Transverse colon (tissue), 4 donors: ENCODE results near the gene TAF3. TPM values are rescaled to one million over a fixed set of nuclear protein-coding genes. Genes with fewer than 3 reads are reported as not detected.

Experiments used
- DNase-seq: peaks from one replicate; pipeline ENCODE4 v3.0.0-alpha.2; 2019
- H3K27ac ChIP-seq, 4 donors: fragments of 200-600 bp; sonication (generic); 2 replicates each; pipeline ENCODE4 v1.5.1; 2016 to 2018; ENCODE audit warnings: inconsistent platforms in 4 of 4
- H3K27me3 ChIP-seq: fragments of 200-600 bp; sonication (generic); 2 replicates; pipeline ENCODE4 v1.5.1; 2017; ENCODE audit warnings: inconsistent platforms
- H3K36me3 ChIP-seq, 4 donors: fragments of 200-600 bp; sonication (generic); 2 replicates each; pipeline ENCODE4 v1.5.1; 2017 to 2019; ENCODE audit warnings: inconsistent platforms in 4 of 4
- H3K4me1 ChIP-seq, 4 donors: fragments of 200-600 bp; sonication (generic); 2 replicates each; pipeline ENCODE4 v1.5.1; 2017 to 2020; ENCODE audit warnings: inconsistent platforms in 4 of 4
- H3K4me3 ChIP-seq, 4 donors: fragments of 200-600 bp; sonication (generic); 1 replicate in 1 of 4; 2 replicates in 3 of 4; pipeline versions ENCODE4 v1.5.1 to v1.6.1; 2017 to 2019; ENCODE audit warnings: inconsistent platforms in 4 of 4
- H3K9me3 ChIP-seq, 2 donors: fragments of 200-600 bp; sonication (generic); 2 replicates each; pipeline ENCODE4 v1.5.1; 2017 to 2019; ENCODE audit warnings: inconsistent platforms in 2 of 2
- CTCF ChIP-seq, 5 experiments: fragments of 200-600 bp in 3 of 5; fragments of 450-650 bp in 2 of 5; sonication (generic) in 3 of 5; IDR thresholded peaks; 1 replicate in 2 of 5; 2 replicates in 3 of 5; pipeline ENCODE4 v1.5.1; 2016 to 2017; ENCODE audit warnings: antibody characterized with exemption in 5 of 5, inconsistent platforms in 3 of 5, mild to moderate bottlenecking in 2 of 5, moderate library complexity in 1 of 5
- EP300 ChIP-seq: sonication (generic); formaldehyde crosslinking; IDR thresholded peaks from one replicate; pipeline ENCODE4 v1.6.1; 2017; ENCODE audit warnings: antibody characterized with exemption, low read depth
- POLR2A ChIP-seq: fragments of 450-650 bp; IDR thresholded peaks from one replicate; pipeline ENCODE4 v1.6.1; 2016; ENCODE audit warnings: antibody characterized with exemption, mild to moderate bottlenecking, moderate library complexity
- POLR2AphosphoS5 ChIP-seq, 3 donors: sonication (generic); formaldehyde crosslinking; IDR thresholded peaks; one replicate each; pipeline ENCODE4 v1.6.1; 2016; ENCODE audit warnings: antibody characterized with exemption in 3 of 3
- WGBS, 2 donors: methylation state at CpG; one replicate each; pipeline ENCODE4 v1.1.5; 2018; ENCODE audit warnings: low coverage in 1 of 2; 5-methylcytosine and 5-hydroxymethylcytosine counted together
- in situ Hi-C, 4 donors: fragments of 200-750 bp; cut with MboI; loops; one replicate each; pipeline versions ENCODE4 v1.15.0 to v1.15.1; 2017; ENCODE audit warnings: low sequenced_read_pairs in 3 of 4, low pct_ligation_motif_present in 1 of 4, low pct_unique_long_range_greater_than_20kb in 1 of 4
- intact Hi-C: fragments of 100-400 bp; cut with DNase I; formaldehyde crosslinking; loops from one replicate; pipeline ENCODE4 v1.15.1; 2023; ENCODE audit warnings: low total_unique reads
- total RNA-seq, 4 donors: library from RNA; depleted of rRNA; stranded (reverse); fragments of >200 nt; gene quantifications; one replicate each; pipeline ENCODE4 v1.1.0, GENCODE V29; 2016

The TAF3 gene
- total RNA-seq, 4 donors from 2014 or later: 4.8 to 35.6 (median 9.6) TPM

GRCh38 chr10:8064436-8064835 is 246.1 kb downstream of the TAF3 start:
- Histone ChIP-seq H3K27me3 (peaks cover 75% of the 10 kb centered on the region), H3K4me3 (no peak overlapping the region), H3K4me1 (peaks cover 0 to 3% (median 0%) of the 10 kb centered on the region in 4 donors), H3K27ac (no peak overlapping the region), H3K36me3 (no peaks in the 10 kb centered on the region), H3K9me3 (no peaks in the 10 kb centered on the region)
- TF ChIP-seq EP300 (no peak), POLR2AphosphoS5 (IDR thresholded peaks at IDR 0.05) (no peak), CTCF (IDR thresholded peaks at IDR 0.05) (no peak), POLR2A (no peak)
- intact Hi-C loops: no loop called here
- 44 to 59% methylated on average over 5 of the region's 5 CpGs for WGBS, 2 donors
- in situ Hi-C loops: no loop called here
- DNase-seq: no peak

- no peaks in the 10 kb centered on the region for H3K9me3 ChIP-seq
- no peaks in the 10 kb centered on the region for H3K36me3 ChIP-seq
- no peak for DNase-seq
- H3K27me3 ChIP-seq: peaks cover 64% of the 10 kb centered on the region
- intact Hi-C loops: no loop called here
- in situ Hi-C loops: no loop called here
- WGBS, 2 donors: 33 to 47% methylated on average over 1 to 2 of the region's 2 CpGs
- no peak for TF ChIP-seq EP300
- no peak overlapping the region for H3K4me3 ChIP-seq
- H3K27ac ChIP-seq: no peak overlapping the region
- H3K4me1 ChIP-seq: no peaks in the 10 kb centered on the region
Observed at GRCh38 chr10:8065651-8066050, 247.3 kb downstream of the TAF3 start.

DNA sequence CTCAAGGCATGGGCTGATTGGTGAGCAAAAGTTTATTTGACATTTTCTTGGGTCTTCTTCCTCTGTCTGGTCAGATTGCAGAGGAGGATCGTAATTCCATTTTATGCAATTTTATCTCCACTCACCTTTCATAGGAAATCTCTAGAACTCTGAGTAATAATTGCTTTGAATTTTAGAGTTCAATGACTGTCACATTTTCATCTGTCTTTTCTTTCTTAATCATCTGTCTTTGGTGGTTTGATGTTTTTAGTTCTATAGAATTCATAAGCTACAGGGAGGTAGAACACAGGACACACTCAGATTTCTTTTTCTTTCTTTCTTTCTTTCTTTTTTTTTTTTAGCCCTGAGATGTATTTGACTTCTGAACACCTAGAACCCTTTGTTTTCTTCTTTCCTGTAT is 247.8 kb downstream of the TAF3 start:
- no peak overlapping the region for H3K27ac ChIP-seq
- 53 to 66% methylated on average over 1 of the region's 1 CpG for WGBS, 2 donors
- H3K36me3 ChIP-seq: no peaks in the 10 kb centered on the region
- H3K27me3 ChIP-seq: peaks cover 59% of the 10 kb centered on the region
- TF ChIP-seq POLR2AphosphoS5 (IDR thresholded peaks at IDR 0.05) (no peak), POLR2A (no peak), CTCF (IDR thresholded peaks at IDR 0.05) (no peak), EP300 (no peak)
- no peak for DNase-seq
- H3K9me3 ChIP-seq: no peaks in the 10 kb centered on the region
- H3K4me3 ChIP-seq: no peak overlapping the region
- in situ Hi-C loops (no loop called here), intact Hi-C loops (no loop called here)
- no peaks in the 10 kb centered on the region for H3K4me1 ChIP-seq

Other genes with a start within 250 kb of the TAF3 start
- gene ITIH5, start 151.5 kb upstream of the TAF3 start, total RNA-seq: 100 to 1,000 TPM in 1 of 4 donors, 10 to 100 TPM in 3; 13.2 to 169 (median 17.0) TPM
- gene ITIH2, start 115.2 kb upstream of the TAF3 start, total RNA-seq: not detected
- 10 to 100 TPM in 1 of 4 donors, 1 to 10 TPM in 3; 1.8 to 10.8 (median 5.5) TPM for gene KIN, start 30.5 kb upstream of the TAF3 start, total RNA-seq
- gene ATP5F1C, start 30.3 kb upstream of the TAF3 start, total RNA-seq: 100 to 1,000 TPM; 193 to 492 (median 332) TPM
- gene GATA3, start 236.2 kb downstream of the TAF3 start, total RNA-seq: under 1 TPM in 1 of 4 donors, not detected in 3; 0.48 TPM